ENCODE results near the gene SMLR1.

- TF ChIP-seq, protein P1, sequence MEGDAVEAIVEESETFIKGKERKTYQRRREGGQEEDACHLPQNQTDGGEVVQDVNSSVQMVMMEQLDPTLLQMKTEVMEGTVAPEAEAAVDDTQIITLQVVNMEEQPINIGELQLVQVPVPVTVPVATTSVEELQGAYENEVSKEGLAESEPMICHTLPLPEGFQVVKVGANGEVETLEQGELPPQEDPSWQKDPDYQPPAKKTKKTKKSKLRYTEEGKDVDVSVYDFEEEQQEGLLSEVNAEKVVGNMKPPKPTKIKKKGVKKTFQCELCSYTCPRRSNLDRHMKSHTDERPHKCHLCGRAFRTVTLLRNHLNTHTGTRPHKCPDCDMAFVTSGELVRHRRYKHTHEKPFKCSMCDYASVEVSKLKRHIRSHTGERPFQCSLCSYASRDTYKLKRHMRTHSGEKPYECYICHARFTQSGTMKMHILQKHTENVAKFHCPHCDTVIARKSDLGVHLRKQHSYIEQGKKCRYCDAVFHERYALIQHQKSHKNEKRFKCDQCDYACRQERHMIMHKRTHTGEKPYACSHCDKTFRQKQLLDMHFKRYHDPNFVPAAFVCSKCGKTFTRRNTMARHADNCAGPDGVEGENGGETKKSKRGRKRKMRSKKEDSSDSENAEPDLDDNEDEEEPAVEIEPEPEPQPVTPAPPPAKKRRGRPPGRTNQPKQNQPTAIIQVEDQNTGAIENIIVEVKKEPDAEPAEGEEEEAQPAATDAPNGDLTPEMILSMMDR (conservative IDR thresholded peaks at IDR 0.05; ENCODE audit: low read length) = peak; percentile 99
- TF ChIP-seq EZH2phosphoT487 (IDR thresholded peaks at IDR 0.05; ENCODE audit: borderline replicate concordance, low read depth, low read length) = no peak
Measured at GRCh38 chr6:130872250-130873095, 45.3 kb downstream of the SMLR1 start.

Measured in OCI-LY7 (cell line).